ENCODE results near the gene MIP. TPM values are rescaled to one million over a fixed set of nuclear protein-coding genes. Genes with fewer than 3 reads are reported as not detected.

MIP gene
- polyA plus RNA-seq, 1 experiment = 0.12 TPM

DNA sequence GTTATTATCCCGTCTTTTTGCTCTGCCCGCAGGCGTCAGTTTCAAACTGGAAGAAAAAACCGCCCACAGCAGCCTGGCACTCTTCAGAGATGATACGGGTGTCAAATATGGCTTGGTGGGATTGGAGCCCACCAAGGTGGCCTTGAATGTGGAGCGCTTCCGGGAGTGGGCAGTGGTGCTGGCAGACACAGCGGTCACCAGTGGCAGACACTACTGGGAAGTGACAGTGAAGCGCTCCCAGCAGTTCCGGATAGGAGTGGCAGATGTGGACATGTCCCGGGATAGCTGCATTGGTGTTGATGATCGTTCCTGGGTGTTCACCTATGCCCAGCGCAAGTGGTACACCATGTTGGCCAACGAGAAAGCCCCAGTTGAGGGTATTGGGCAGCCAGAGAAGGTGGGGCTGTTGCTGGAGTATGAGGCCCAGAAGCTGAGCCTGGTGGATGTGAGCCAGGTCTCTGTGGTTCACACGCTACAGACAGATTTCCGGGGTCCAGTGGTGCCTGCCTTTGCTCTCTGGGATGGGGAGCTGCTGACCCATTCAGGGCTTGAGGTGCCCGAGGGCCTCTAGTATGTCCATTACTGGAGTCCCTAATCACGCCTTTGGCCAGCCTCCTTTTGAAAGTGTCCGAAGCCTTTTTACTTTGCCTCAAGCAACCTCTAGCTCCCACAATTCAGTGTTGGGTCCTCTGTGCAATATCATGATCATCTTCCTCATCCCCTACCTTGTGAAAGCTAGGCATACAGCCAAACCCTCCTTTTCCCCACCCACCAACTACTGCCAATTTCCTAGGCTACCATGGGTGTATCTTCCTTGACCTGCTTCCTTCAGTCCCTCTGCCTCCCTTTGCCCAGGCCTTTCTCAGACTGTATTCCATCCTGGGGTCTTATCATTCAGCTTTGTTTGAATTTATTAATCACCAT, 14.8 kb upstream of the MIP start:
- TF ChIP-seq, protein P1, sequence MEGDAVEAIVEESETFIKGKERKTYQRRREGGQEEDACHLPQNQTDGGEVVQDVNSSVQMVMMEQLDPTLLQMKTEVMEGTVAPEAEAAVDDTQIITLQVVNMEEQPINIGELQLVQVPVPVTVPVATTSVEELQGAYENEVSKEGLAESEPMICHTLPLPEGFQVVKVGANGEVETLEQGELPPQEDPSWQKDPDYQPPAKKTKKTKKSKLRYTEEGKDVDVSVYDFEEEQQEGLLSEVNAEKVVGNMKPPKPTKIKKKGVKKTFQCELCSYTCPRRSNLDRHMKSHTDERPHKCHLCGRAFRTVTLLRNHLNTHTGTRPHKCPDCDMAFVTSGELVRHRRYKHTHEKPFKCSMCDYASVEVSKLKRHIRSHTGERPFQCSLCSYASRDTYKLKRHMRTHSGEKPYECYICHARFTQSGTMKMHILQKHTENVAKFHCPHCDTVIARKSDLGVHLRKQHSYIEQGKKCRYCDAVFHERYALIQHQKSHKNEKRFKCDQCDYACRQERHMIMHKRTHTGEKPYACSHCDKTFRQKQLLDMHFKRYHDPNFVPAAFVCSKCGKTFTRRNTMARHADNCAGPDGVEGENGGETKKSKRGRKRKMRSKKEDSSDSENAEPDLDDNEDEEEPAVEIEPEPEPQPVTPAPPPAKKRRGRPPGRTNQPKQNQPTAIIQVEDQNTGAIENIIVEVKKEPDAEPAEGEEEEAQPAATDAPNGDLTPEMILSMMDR (IDR thresholded peaks at IDR 0.05; ENCODE audit: insufficient read depth, low read depth, low read length) = no peak
- DNase-seq (ENCODE audit: low read depth) = no peak
- ChIA-PET POLR2A (no interaction called here), CTCF (no interaction called here)
- H3K4me3 ChIP-seq (ENCODE audit: low read depth, low read length) = peak overlapping the region; percentile 69
- H3K27me3 ChIP-seq (ENCODE audit: control insufficient read depth, insufficient read depth, low read length) = no peaks in the 10 kb centered on the region
- H3K36me3 ChIP-seq (ENCODE audit: control insufficient read depth, insufficient read depth, low read length) = peaks cover 1% of the 10 kb centered on the region; the same call in 1 of the 2 replicates

DNA sequence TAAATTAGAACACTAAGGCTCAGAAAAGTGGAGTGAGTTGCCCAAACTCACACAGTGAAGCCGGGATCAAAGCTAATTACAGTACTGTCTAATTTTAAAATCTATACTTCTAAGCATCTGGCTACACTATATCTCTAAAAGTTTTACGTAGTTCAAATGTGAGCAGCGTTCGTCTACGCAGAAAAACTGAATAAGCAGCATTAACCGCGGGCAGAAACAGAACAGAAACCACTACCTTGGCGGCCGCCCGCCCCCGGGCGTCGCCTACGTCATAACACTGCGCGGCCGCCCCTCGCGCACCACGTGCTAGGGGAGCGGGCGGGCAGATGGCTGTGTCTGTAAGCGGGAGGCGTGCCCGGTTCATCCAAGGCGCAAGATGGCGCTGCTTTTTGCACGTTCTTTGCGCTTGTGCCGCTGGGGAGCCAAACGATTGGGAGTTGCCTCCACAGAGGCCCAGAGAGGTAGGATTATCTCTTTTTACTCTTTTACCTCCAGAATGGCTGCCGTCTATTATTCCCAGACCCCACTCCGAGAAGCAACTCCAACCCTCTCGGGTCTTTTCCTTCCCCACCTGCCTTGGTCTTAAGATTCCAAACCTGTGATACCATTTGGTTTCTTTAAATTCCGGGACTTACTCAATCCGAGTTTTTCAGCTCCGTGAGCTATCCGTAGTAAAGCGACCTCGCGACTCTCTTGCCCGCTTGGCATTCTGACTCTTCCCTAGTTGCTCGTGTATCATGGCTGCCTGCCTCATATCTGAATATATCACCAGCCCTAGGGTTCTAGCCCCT, 14.0 kb upstream of the MIP start, which contains the start of gene SPRYD4:
Gene SPRYD4, plus strand, starts transcription at position 363 of the 791 bp plus-strand sequence. Its CDS starts 14 bp downstream, at position 377.
- peak within 1 kb of the TSS; percentile 69 for H3K4me3 ChIP-seq (ENCODE audit: low read depth, low read length)
- TF ChIP-seq, protein P1 (IDR thresholded peaks at IDR 0.05; ENCODE audit: insufficient read depth, low read depth, low read length) = peak; percentile 43
- DNase-seq (ENCODE audit: low read depth) = peak; percentile 46
- CTCF ChIA-PET = interaction anchor here (1.0 to 1.7 kb wide), 2 partner anchors 13 to 279 kb away, joined by 3 to 6 read pairs; partner anchors contain the start of gene SMARCC2
- H3K36me3 ChIP-seq (ENCODE audit: control insufficient read depth, insufficient read depth, low read length) = peaks cover 1% of the 10 kb centered on the region; the same call in 1 of the 2 replicates
- POLR2A ChIA-PET = no interaction called here
- no peaks in the 10 kb centered on the region for H3K27me3 ChIP-seq (ENCODE audit: control insufficient read depth, insufficient read depth, low read length)

DNA sequence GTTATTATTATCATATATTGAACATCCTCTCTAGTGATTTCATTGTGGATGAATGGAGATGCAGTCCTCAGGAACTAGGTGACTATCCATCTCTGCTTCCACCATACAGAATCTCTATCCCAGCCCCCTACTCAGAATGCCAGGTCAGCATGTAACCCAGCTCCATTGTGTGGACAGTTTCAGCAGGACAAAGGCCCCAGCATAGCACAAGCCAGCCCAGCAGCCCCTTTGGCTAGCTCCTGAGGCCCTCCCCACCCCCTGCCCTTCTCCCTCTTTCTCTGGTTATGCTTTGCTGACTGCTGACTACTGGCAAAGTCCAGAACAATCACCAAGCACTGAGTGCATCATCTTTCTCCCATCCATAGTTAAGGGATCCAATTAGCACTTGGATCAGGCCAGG, 8.1 kb upstream of the MIP start:
- no peak overlapping the region for H3K4me3 ChIP-seq (ENCODE audit: low read depth, low read length)
- no peaks in the 10 kb centered on the region for H3K36me3 ChIP-seq (ENCODE audit: control insufficient read depth, insufficient read depth, low read length)
- TF ChIP-seq, protein P1 (IDR thresholded peaks at IDR 0.05; ENCODE audit: insufficient read depth, low read depth, low read length) = no peak
- POLR2A ChIA-PET = no interaction called here
- DNase-seq (ENCODE audit: low read depth) = no peak
- no peaks in the 10 kb centered on the region for H3K27me3 ChIP-seq (ENCODE audit: control insufficient read depth, insufficient read depth, low read length)
- CTCF ChIA-PET = interaction anchor here (1.2 to 2.6 kb wide), 8 partner anchors 12 to 273 kb away, joined by 3 to 22 read pairs (median 4); partner anchors contain the start of genes APOF, CNPY2, SMARCC2 and STAT2

DNA sequence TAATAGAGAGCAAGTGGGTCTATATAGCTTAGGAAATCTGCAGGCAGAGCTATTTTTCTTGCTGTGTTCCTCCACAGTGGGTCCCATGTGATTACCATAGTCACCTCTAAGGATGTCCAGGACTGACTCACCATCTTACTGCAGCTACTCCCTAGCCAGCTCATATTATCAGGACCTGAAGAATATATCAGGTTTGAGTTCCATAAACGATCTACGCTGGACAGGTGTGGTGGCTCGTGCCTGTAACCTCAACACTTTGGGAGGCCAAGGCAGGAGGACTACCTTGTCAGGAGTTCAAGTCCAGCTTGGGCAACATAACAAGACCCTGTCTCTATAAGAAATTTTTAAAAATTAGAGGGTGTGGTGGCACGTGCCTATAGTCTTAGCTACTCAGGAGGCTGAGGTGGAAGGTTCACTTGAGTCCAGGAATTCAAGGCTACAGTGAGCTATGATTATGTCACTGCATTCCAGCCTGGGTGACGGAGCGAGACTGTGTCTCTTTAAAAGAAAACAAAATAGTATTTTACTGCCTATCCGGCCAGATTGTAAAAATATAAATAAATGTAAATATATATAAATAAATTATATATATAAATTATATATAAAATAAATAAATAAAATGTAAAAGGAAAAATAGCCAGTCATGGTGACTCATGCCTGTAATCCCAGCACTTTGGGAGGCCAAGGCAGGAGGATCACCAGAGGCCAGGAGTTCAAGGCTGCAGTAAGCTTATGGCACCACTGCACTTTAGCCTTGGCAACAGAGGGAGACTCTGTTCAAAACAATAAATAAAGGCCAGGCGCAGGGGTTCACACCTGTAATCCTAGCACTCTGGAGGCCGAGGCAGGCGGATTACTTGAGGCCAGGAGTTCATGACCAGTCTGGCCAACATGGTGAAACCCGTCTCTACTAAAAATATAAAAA, 7.0 kb upstream of the MIP start:
- Histone ChIP-seq H3K4me3 (ENCODE audit: low read depth, low read length) (no peak overlapping the region), H3K27me3 (ENCODE audit: control insufficient read depth, insufficient read depth, low read length) (no peaks in the 10 kb centered on the region), H3K36me3 (ENCODE audit: control insufficient read depth, insufficient read depth, low read length) (no peaks in the 10 kb centered on the region)
- POLR2A ChIA-PET = no interaction called here
- CTCF ChIA-PET = interaction anchor here (0.9 to 1.3 kb wide), 3 partner anchors 11 to 272 kb away, joined by 3 to 4 read pairs (median 3); partner anchors contain the start of gene SMARCC2
- TF ChIP-seq, protein P1 (IDR thresholded peaks at IDR 0.05; ENCODE audit: insufficient read depth, low read depth, low read length) = no peak
- no peak for DNase-seq (ENCODE audit: low read depth)
